ENCODE results near the gene SETDB1.

DNA sequence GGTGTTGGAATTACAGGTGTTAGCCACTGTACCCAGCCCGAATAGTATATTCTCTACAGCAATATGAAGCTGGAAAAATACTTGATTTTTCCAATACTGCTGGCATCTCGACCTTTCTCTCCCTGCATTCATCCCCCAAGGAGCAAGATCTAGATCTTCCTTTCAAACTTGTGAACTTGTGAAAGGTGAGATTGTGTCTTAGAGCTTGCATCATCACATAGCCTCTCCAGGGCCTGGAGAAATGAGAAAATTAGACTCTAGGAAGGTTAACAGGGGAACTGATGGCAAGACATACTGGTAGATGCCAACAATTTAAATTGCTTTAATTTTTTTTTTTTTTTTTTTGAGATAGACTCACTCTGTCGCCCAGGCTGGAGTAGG lies 84.2 kb downstream of the SETDB1 start:
- TF ChIP-seq CTCF (conservative IDR thresholded peaks at IDR 0.05): no peak
- TF ChIP-seq EZH2 (IDR thresholded peaks at IDR 0.05; ENCODE audit: low read depth): no peak
